BE2C (cell line): ENCODE data around the gene ADAMTS2.
"Not testable (repeated sequence)": the region's sequence is repeated elsewhere in the genome, so short reads cannot be mapped to it uniquely, and the experiment has no call there.

Experiments used
- DNase-seq: peaks from one replicate; pipeline ENCODE4 v3.0.0-alpha.2; 2020
- H3K27me3 ChIP-seq: fragments of 250-450 bp; sonication (Bioruptor Pico); 2 replicates; pipeline ENCODE4 v1.5.1; 2020; ENCODE audit warnings: mild to moderate bottlenecking
- H3K36me3 ChIP-seq: fragments of 250-450 bp; sonication (Bioruptor Pico); 2 replicates; pipeline ENCODE4 v1.5.1; 2020; ENCODE audit warnings: mild to moderate bottlenecking
- H3K4me1 ChIP-seq: fragments of 250-450 bp; sonication (Bioruptor Pico); 2 replicates; pipeline ENCODE4 v1.5.1; 2020
- H3K4me3 ChIP-seq: 2 replicates; pipeline ENCODE4 v1.5.1; 2011; ENCODE audit warnings: low read depth, low read length
- H3K9me3 ChIP-seq: fragments of 250-450 bp; sonication (Bioruptor Pico); 2 replicates; pipeline ENCODE4 v1.5.1; 2020
- CTCF ChIP-seq: IDR thresholded peaks from 2 replicates; pipeline ENCODE4 v1.5.1; 2012; ENCODE audit warnings: mild to moderate bottlenecking, low read depth, low read length

Gene ADAMTS2

GRCh38 chr5:179287631-179288030 is 57.6 kb downstream of the ADAMTS2 start:
- H3K9me3 ChIP-seq = no peaks in the 10 kb centered on the region; the same call in 1 of the 2 replicates
- H3K27me3 ChIP-seq = no peaks in the 10 kb centered on the region
- no peaks in the 10 kb centered on the region for H3K4me1 ChIP-seq
- H3K36me3 ChIP-seq = no peaks in the 10 kb centered on the region
- no peak for TF ChIP-seq CTCF
- peak; percentile 7 for DNase-seq
- no peak overlapping the region for H3K4me3 ChIP-seq

DNA sequence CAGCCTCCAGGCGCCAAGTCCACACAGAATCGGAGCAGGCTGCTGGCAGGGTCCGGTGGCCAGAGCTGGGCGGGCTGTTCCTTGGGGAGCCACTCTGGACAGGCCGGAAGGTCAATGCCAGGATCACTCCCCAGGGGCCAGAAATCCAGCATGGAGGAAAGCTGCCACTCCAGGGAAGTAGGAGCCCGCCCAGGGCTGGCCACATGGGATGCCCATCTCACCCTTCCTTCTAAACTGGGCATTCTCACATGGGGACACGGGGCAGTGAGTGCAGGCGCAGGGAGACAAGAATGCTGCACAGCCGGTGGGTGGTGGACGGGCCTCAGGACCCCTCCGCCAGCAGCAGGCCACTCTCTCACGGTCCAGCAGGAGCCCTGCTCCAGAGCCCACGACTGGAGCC is 58.2 kb downstream of the ADAMTS2 start:
- no peak for TF ChIP-seq CTCF
- no peaks in the 10 kb centered on the region for H3K4me1 ChIP-seq
- peak; percentile 3 for DNase-seq
- H3K36me3 ChIP-seq = no peaks in the 10 kb centered on the region
- no peak overlapping the region for H3K4me3 ChIP-seq
- no peaks in the 10 kb centered on the region; the same call in 1 of the 2 replicates for H3K9me3 ChIP-seq
- H3K27me3 ChIP-seq = no peaks in the 10 kb centered on the region

DNA sequence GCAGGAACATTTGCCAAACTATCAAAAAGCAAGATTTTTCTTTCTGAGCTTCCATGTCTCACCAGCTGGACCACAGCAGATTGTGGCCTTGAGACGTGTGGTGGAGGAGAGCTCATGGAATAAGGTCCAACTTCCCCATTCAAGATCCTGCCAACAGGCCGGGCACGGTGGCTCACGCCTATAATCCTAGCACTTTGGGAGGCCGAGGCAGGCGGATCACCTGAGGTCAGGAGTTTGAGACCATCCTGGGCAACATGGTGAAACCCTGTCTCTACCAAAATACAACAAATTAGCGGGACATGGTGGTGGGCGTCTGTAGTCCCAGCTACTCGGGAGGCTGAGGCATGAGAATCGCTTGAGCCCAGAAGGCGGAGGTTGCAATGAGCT is 59.5 kb downstream of the ADAMTS2 start:
- not testable (repeated sequence) for H3K36me3 ChIP-seq, H3K9me3 ChIP-seq, H3K4me1 ChIP-seq, H3K27me3 ChIP-seq, H3K4me3 ChIP-seq
- peak; percentile 3 for DNase-seq

DNA sequence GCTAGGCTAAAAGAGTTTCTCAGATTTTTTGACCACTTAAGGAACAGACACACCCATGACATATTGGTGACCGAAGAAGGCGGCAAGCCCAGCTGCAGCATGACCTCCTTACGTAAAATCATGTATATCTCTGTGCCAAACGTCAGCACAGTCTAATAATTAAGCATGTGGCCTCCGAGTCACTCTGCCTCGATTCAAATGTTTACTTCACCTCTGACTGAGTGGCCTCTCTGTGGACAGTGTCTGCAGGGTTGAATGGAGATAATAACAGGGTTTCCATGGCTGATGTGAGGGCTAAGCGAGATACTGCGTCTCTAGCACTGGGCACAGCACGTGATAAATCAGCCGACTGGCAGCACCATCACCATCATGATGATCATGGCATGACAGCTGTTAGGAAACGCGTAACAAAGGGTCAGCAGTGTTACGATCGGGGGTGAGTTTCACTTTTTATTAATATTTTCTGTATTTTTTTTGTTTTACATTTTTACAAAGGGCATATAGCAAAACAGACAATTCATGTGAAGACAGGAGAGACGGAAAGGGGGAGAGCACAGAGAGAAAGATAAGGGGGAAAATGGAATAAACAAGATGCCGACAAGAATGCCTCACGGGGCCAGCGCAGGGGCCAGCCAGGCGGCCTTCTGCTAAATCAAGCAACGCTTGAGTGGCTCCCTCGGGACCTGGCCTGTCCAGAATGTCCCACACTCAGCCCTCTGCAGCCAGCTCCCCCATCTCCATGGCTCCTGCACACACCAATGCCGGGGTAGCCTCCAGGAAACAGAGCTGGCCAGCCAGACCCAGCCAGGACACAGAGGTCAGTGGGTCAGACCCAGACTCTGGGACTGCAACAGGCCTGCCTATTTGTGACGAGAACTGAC is 60.3 kb downstream of the ADAMTS2 start:
- H3K27me3 ChIP-seq = no peaks in the 10 kb centered on the region

DNA sequence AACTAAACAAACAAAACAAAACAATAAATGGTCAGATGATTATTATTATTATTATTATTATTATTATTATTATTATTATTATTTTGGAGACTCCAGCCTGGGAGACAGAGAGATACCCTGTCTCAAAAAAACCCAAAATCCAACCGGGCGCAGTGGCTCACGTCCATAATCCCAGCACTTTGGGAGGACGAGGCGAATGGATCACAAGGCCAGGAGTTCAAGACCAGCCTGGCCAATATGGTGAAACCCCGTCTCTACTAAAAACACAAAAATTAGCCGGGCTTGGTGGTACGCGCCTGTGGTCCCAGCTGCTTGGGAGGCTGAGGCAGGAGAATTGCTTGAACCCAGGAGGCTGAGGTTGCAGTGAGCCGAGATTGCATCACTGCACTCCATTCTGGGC is 61.4 kb downstream of the ADAMTS2 start:
- not testable (repeated sequence) for H3K4me3 ChIP-seq, DNase-seq, H3K36me3 ChIP-seq, H3K9me3 ChIP-seq, H3K4me1 ChIP-seq, H3K27me3 ChIP-seq

More for the DNA sequence above, 60.3 kb downstream of the ADAMTS2 start:
- no peaks in the 10 kb centered on the region for H3K4me1 ChIP-seq
- H3K4me3 ChIP-seq = peak overlapping the region; percentile 29
- no peaks in the 10 kb centered on the region for H3K36me3 ChIP-seq
- no peak for TF ChIP-seq CTCF
- no peaks in the 10 kb centered on the region; the same call in 1 of the 2 replicates for H3K9me3 ChIP-seq
- peak; percentile 58 for DNase-seq

DNA sequence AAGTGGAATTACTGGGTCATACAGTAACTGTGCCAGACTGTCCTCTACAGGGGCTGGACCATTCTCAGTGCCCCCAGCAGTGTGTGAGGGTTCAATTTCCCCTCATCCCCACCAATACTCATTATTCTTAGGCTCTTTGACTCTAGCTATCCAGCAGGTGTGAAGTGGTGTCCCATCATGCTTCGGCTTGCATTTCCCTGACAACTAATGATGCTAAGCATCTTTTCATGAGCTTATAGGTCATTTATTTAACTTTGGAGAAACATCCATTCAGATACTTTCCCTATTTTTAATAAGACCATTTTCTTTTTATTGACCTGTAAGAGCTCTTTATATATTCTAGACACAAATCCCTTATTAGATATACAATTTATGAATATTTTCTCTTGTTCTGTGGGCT is 63.6 kb downstream of the ADAMTS2 start:
- Histone ChIP-seq H3K27me3 (no peaks in the 10 kb centered on the region), H3K36me3 (no peaks in the 10 kb centered on the region), H3K4me1 (no peaks in the 10 kb centered on the region), H3K9me3 (no peaks in the 10 kb centered on the region; the same call in 1 of the 2 replicates), H3K4me3 (no peak overlapping the region)
- no peak for TF ChIP-seq CTCF
- no peak for DNase-seq

- no peaks in the 10 kb centered on the region for H3K36me3 ChIP-seq
- no peaks in the 10 kb centered on the region for H3K4me1 ChIP-seq
- no peak for DNase-seq
- no peaks in the 10 kb centered on the region for H3K27me3 ChIP-seq
- no peak for TF ChIP-seq CTCF
- no peak overlapping the region for H3K4me3 ChIP-seq
- no peaks in the 10 kb centered on the region; the same call in 1 of the 2 replicates for H3K9me3 ChIP-seq
Observed at GRCh38 chr5:179280095-179280490, 65.2 kb downstream of the ADAMTS2 start.
